Measurements from ENCODE around the gene DOK7.

GRCh38 chr4:3518941-3519340 lies 55.8 kb downstream of the DOK7 start:
- TF ChIP-seq POLR2A (IDR thresholded peaks at IDR 0.05) (no peak), CTCF (IDR thresholded peaks at IDR 0.05 in 4 of 5, conservative IDR thresholded peaks at IDR 0.05 in 1 of 5) (no peak)
